ENCODE data around the gene HK3. TPM values are rescaled to one million over a fixed set of nuclear protein-coding genes. Genes with fewer than 3 reads are reported as not detected.

The HK3 gene
- total RNA-seq, 1 donor from 2014 or later: not detected

DNA sequence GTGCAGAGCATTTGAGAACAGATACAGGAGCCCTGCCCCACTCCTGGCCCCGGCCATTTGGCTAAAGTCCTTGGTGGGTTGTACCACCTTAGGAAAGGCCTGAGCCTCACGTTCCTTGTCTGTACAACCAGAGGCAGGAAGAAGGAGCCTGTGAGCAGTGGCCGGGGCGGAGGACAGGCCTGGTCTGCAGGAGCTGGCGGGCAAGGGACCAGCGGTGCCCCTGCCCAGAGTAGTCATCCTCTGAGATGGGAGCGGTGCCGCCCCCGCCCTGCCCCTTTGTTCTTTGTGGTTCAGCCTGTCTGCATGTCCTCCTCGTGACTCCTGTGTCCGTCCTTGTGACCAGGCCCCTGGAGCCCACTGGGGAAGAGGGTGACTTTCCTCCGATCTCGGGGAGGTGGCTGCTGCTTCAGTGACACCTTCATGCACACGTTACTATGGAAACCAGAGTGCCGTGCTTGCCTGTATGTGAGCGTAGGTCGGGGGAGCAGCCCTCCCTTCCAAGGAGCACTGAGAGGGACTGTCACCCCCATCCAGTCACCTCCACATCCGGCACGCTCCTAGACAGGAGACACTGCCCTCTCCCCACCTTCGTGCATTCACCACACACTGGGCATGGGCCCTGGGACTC is 45.9 kb downstream of the HK3 start:
- no peak for DNase-seq (ENCODE audit: low spot score)
- H3K36me3 Mint-ChIP-seq (ENCODE audit: low read depth): no peaks in the 10 kb centered on the region
- H3K4me1 Mint-ChIP-seq (ENCODE audit: low read depth): no peaks in the 10 kb centered on the region
- H3K27ac Mint-ChIP-seq (ENCODE audit: unreplicated experiment): no peak overlapping the region
- no peak overlapping the region for H3K4me3 Mint-ChIP-seq (ENCODE audit: unreplicated experiment)
- peaks cover 30% of the 10 kb centered on the region for H3K27me3 Mint-ChIP-seq (ENCODE audit: low read depth)
- H3K9me3 Mint-ChIP-seq (ENCODE audit: low read depth): no peaks in the 10 kb centered on the region
- TF ChIP-seq, protein P1, sequence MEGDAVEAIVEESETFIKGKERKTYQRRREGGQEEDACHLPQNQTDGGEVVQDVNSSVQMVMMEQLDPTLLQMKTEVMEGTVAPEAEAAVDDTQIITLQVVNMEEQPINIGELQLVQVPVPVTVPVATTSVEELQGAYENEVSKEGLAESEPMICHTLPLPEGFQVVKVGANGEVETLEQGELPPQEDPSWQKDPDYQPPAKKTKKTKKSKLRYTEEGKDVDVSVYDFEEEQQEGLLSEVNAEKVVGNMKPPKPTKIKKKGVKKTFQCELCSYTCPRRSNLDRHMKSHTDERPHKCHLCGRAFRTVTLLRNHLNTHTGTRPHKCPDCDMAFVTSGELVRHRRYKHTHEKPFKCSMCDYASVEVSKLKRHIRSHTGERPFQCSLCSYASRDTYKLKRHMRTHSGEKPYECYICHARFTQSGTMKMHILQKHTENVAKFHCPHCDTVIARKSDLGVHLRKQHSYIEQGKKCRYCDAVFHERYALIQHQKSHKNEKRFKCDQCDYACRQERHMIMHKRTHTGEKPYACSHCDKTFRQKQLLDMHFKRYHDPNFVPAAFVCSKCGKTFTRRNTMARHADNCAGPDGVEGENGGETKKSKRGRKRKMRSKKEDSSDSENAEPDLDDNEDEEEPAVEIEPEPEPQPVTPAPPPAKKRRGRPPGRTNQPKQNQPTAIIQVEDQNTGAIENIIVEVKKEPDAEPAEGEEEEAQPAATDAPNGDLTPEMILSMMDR (IDR thresholded peaks at IDR 0.05): no peak

DNA sequence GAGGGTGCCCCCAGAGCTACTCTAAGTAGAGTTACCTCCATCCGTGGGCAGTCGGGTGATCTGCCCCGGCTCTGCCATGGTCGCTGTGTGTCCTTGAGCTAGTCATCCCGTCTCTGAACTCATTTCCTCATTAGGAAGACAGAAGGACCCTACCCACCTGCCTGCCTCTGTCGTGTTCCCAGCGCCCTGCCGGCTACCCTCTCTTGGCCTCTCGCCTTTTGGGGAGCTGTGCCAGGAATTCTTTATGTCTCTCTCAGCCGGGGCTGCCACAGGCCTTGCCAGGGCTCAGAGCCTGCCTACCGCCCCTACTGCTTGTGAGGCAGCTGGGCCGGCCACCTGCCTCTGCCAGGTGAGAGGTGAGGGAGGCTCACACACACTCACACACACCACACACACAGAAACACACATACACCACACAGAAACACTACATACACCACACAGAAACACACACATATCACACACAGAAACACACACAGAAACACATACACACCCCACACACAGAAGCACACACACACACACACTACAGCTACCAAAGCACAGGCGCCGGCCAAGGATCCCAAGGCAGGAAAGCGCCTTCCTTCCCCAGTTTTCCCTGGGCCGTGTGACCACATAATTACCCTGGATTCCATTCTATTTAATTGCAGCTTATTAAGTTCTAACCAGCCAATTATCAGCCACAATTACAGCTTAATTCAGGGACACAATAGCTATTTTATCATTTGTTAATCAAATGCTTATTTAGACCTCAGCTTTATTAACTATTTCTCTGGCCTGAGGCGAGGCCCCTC is 47.1 kb downstream of the HK3 start:
- DNase-seq (ENCODE audit: low spot score): no peak
- no peaks in the 10 kb centered on the region for H3K4me1 Mint-ChIP-seq (ENCODE audit: low read depth)
- no peak overlapping the region for H3K27ac Mint-ChIP-seq (ENCODE audit: unreplicated experiment)
- H3K36me3 Mint-ChIP-seq (ENCODE audit: low read depth): no peaks in the 10 kb centered on the region
- H3K9me3 Mint-ChIP-seq (ENCODE audit: low read depth): no peaks in the 10 kb centered on the region
- peaks cover 21% of the 10 kb centered on the region for H3K27me3 Mint-ChIP-seq (ENCODE audit: low read depth)
- no peak overlapping the region for H3K4me3 Mint-ChIP-seq (ENCODE audit: unreplicated experiment)
- TF ChIP-seq, protein P1 (IDR thresholded peaks at IDR 0.05): no peak

DNA sequence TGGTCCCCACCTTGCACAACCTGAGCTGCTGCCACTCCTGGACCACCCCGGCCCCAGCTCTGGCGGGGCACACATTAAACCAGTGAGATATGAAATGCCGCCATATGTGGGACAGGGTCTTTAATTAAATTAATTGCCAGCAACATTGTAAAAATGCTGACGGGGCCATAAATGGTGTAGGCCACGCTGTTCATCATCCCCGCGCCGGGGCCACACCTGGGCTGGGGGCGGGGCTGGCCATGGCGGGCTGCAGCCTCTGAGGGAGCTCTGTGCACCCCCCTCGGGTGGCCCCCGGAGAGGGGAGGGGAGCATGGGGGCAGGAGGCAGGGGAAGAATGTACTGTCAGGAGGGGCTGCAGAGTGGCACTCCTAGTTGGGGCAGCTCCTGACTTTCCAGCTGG is 47.8 kb downstream of the HK3 start:
- Mint-ChIP-seq H3K27me3 (ENCODE audit: low read depth) (peaks cover 17% of the 10 kb centered on the region), H3K27ac (ENCODE audit: unreplicated experiment) (no peak overlapping the region), H3K4me3 (ENCODE audit: unreplicated experiment) (no peak overlapping the region), H3K36me3 (ENCODE audit: low read depth) (no peaks in the 10 kb centered on the region), H3K4me1 (ENCODE audit: low read depth) (no peaks in the 10 kb centered on the region), H3K9me3 (ENCODE audit: low read depth) (no peaks in the 10 kb centered on the region)
- TF ChIP-seq, protein P1 (IDR thresholded peaks at IDR 0.05): no peak
- no peak for DNase-seq (ENCODE audit: low spot score)

DNA sequence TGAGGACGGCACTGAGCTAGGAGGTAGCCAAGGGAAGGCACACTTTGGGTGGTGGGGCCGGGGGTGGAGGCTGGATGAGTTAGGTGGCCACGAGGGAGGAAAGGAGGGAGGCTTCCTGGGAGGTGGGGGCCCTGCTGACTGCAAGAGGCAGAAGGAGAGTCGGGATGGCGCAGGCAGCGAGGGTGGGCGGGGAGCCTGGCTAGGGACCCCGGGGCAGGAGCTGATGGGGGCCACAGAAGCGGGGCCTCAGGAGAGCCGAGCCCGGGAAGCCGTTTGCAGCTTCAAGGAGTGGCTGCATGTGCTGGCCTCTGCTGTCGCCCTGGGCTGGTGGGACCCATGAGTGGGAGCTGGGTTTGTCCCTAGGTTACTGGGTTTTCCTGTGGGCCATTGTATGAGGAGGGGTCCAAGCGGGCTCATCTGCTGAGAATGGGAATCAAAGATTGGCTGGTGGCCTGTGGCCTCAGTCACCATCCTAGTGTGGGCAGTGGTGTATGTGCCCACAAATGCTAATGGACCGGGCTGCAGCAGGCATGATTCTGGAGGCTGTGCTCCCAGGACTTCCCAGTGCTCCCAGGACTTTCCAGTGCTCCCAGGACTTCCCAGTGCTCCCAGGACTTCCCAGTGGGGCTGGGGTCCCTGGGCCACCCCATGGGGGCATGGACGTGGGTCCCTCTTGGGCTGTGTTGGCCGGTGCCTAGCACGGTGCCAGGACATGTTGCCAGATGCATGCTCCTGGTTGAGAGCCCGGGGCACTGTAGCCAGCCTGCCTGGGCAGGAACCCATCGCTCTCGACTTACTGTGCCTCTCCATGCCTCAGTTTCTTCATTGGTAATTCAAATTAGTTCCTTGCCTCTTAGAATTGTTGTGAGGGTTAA is 48.5 kb downstream of the HK3 start:
- TF ChIP-seq, protein P1 (IDR thresholded peaks at IDR 0.05): no peak
- Mint-ChIP-seq H3K27ac (ENCODE audit: unreplicated experiment) (no peak overlapping the region), H3K27me3 (ENCODE audit: low read depth) (peaks cover 22% of the 10 kb centered on the region), H3K9me3 (ENCODE audit: low read depth) (no peaks in the 10 kb centered on the region), H3K36me3 (ENCODE audit: low read depth) (no peaks in the 10 kb centered on the region), H3K4me1 (ENCODE audit: low read depth) (no peaks in the 10 kb centered on the region), H3K4me3 (ENCODE audit: unreplicated experiment) (no peak overlapping the region)
- DNase-seq (ENCODE audit: low spot score): no peak

DNA sequence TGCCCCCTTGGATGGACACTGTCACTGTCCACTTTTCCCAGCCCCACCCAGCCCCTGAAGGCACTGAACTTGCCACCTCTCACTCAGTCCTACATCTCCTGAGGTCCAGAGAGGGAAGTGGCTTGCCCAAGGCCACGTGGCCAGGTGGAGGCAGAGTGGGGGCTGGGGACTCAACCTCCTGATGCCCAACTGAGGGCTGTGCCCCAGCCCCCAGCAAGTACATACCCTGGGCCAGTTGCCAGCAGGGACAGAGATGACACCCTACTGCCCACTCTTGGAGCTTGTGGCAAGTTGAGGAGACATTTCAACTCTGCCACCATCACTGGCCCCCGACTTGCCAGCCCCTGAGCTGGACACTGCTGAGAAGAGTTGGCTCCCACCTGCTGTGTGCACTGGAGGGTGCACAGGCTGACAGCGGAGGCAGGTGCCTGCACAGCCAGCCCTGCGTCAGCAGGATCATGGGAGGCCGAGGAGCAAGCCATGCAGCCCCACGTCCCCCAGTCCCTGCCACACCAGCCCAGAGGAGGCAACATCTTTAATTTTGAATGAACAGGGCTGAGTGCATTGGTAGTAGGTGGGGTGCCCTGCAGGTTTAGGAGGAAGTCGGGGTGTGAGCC is 49.4 kb downstream of the HK3 start:
- Mint-ChIP-seq H3K27me3 (ENCODE audit: low read depth) (peaks cover 27% of the 10 kb centered on the region), H3K9me3 (ENCODE audit: low read depth) (no peaks in the 10 kb centered on the region), H3K4me1 (ENCODE audit: low read depth) (peaks cover 4% of the 10 kb centered on the region), H3K4me3 (ENCODE audit: unreplicated experiment) (no peak overlapping the region), H3K27ac (ENCODE audit: unreplicated experiment) (no peak overlapping the region), H3K36me3 (ENCODE audit: low read depth) (no peaks in the 10 kb centered on the region)
- DNase-seq (ENCODE audit: low spot score): no peak
- TF ChIP-seq, protein P1 (IDR thresholded peaks at IDR 0.05): no peak

Measured in chondrocyte (in vitro differentiated cells).